Adrenal gland (tissue), 12 donors: ENCODE measurements around the gene MACF1. TPM values are rescaled to one million over a fixed set of nuclear protein-coding genes. Genes with fewer than 3 reads are reported as not detected.

Experiments
- DNase-seq, 7 donors: peaks; one replicate each; pipeline ENCODE4 v3.0.0-alpha.2; 2019 to 2020
- H3K27ac ChIP-seq, 5 donors: fragments of 200-600 bp; sonication (generic) in 4 of 5; 1 replicate in 3 of 5; 2 replicates in 2 of 5; pipeline versions ENCODE4 v1.5.1 to v1.8.0; 2016 to 2020; ENCODE audit warnings: mild to moderate bottlenecking in 1 of 5
- H3K27me3 ChIP-seq: fragments of 200-600 bp; 2 replicates; pipeline ENCODE4 v1.8.0; 2021
- H3K36me3 ChIP-seq, 2 donors: fragments of 200-600 bp; replicated peaks in 1 of 2; 1 replicate in 1 of 2; 2 replicates in 1 of 2; pipeline versions ENCODE4 v1.5.1 to v1.8.0; 2018 to 2022
- H3K4me1 ChIP-seq, 2 donors: fragments of 200-600 bp; replicated peaks in 1 of 2; 1 replicate in 1 of 2; 2 replicates in 1 of 2; pipeline versions ENCODE4 v1.5.1 to v1.8.0; 2018 to 2021
- H3K4me3 ChIP-seq, 4 donors: fragments of 200-600 bp; sonication (generic) in 3 of 4; one replicate each; pipeline ENCODE4 v1.5.1; 2016 to 2018
- H3K9me3 ChIP-seq, 3 donors: fragments of 200-600 bp; sonication (generic) in 1 of 3; replicated peaks in 1 of 3; 1 replicate in 2 of 3; 2 replicates in 1 of 3; pipeline versions ENCODE4 v1.5.1 to v1.8.0; 2016 to 2021
- CTCF ChIP-seq, 6 experiments: fragments of 450-650 bp in 4 of 6; fragments of 200-600 bp in 2 of 6; sonication (generic) in 1 of 6; IDR thresholded peaks; 1 replicate in 5 of 6; 2 replicates in 1 of 6; pipeline versions ENCODE4 v1.5.1 to v1.8.0; 2016 to 2021; ENCODE audit warnings: antibody characterized with exemption in 6 of 6, mild to moderate bottlenecking in 2 of 6, moderate library complexity in 1 of 6
- POLR2A ChIP-seq, 2 donors: fragments of 450-650 bp; IDR thresholded peaks; one replicate each; pipeline ENCODE4 v1.6.1; 2017; ENCODE audit warnings: antibody characterized with exemption in 2 of 2, mild to moderate bottlenecking in 2 of 2, moderate library complexity in 1 of 2
- WGBS, 4 donors: extraction: QIAGEN DNeasy Blood & Tissue Kit in 2 of 4; methylation state at CpG; one replicate each; pipeline versions ENCODE4 v1.1.5 to v1.1.7; 2013 to 2017; 5-methylcytosine and 5-hydroxymethylcytosine counted together
- intact Hi-C, 2 donors: fragments of 100-400 bp; cut with DNase I; formaldehyde crosslinking; loops; one replicate each; pipeline versions ENCODE4 v1.14.1 to v1.15.0; 2022 to 2023
- polyA plus RNA-seq, 3 donors: library from polyadenylated mRNA; stranded (reverse); fragments of 200-250 nt in 2 of 3; fragments of 350-450 nt in 1 of 3; fragmentation: Illumina TruSeq in 1 of 3; extraction: RNeasy Lipid Tissue Mini Kit (QIAGEN cat#74804) in 1 of 3; gene quantifications; one replicate each; pipeline ENCODE4 v1.2.3, GENCODE V29; 2013 to 2014
- total RNA-seq, 9 donors: library from RNA; depleted of rRNA in 4 of 9; stranded (reverse); fragments of >200 nt in 4 of 9; fragments of 120-200 nt in 1 of 9; fragmentation: NEBNext Ultra II Directional in 1 of 9; extraction: Animal tissue kit (Norgen Biotek cat#: 25700) in 1 of 9; gene quantifications; one replicate each; pipeline versions ENCODE4 v1.1.0 to v1.2.4, GENCODE V29; 2013 to 2023
- donor health status: healthy with polysubstance abuse.
- donor health status: Bipolar disorder and iron deficiency.
- donor health status: DM: yes; HTN: yes; CAD: no.
- donor health status: DM: no; HTN: no; CAD: no.
- donor health status: DM: no; HTN: no; CAD: no.
- donor health status: DM: yes; HTN: yes; CAD: no.

The MACF1 gene
- total and polyA plus RNA-seq, 12 donors = 85.1 to 334 (median 219) TPM

GRCh38 chr1:39398278-39399021 lies 194.0 kb downstream of the MACF1 start:
- H3K4me1 ChIP-seq = peaks cover 31 to 60% of the 10 kb centered on the region in 2 donors

GRCh38 chr1:39401106-39401505 lies 196.6 kb downstream of the MACF1 start:
- intact Hi-C loops = no loop called here
- Histone ChIP-seq H3K4me3 (no peak overlapping the region), H3K4me1 (peaks cover 24 to 51% of the 10 kb centered on the region in 2 donors), H3K9me3 (no peaks in the 10 kb centered on the region), H3K27me3 (no peaks in the 10 kb centered on the region), H3K27ac (no peak overlapping the region), H3K36me3 (no peaks in the 10 kb centered on the region)
- TF ChIP-seq CTCF (IDR thresholded peaks at IDR 0.05) (no peak), POLR2A (IDR thresholded peaks at IDR 0.05) (no peak)
- WGBS, 4 donors = 71 to 77% (median 77%) methylated on average over 2 of the region's 2 CpGs
- DNase-seq = no peak

More at GRCh38 chr1:39398278-39399021, 194.0 kb downstream of the MACF1 start:
- WGBS, 4 donors = 13 to 28% (median 25%) methylated on average over 6 of the region's 6 CpGs
- DNase-seq = peak; percentile 55 to 90 (median 84)
- H3K27ac ChIP-seq = peak overlapping the region; percentile 34 to 90 (median 85)
- no peaks in the 10 kb centered on the region for H3K9me3 ChIP-seq
- peak in 3 of 6 experiments; percentile 15 to 33 (median 24) for TF ChIP-seq CTCF (IDR thresholded peaks at IDR 0.05)
- TF ChIP-seq POLR2A (IDR thresholded peaks at IDR 0.05) = peak in 1 of 2 donors; percentile 68
- no peaks in the 10 kb centered on the region for H3K27me3 ChIP-seq
- no peak overlapping the region for H3K4me3 ChIP-seq
- intact Hi-C loops = no loop called here
- H3K36me3 ChIP-seq = no peaks in the 10 kb centered on the region

- DNase-seq = no peak
- Histone ChIP-seq H3K27ac (peak overlapping the region in 2 of 5 donors; percentile 3 to 10), H3K9me3 (no peaks in the 10 kb centered on the region), H3K36me3 (no peaks in the 10 kb centered on the region), H3K27me3 (no peaks in the 10 kb centered on the region), H3K4me1 (peaks cover 8 to 42% of the 10 kb centered on the region in 2 donors), H3K4me3 (no peak overlapping the region)
- 79 to 93% (median 83%) methylated on average over 3 of the region's 3 CpGs for WGBS, 4 donors
- no peak for TF ChIP-seq POLR2A (IDR thresholded peaks at IDR 0.05)
- intact Hi-C loops = no loop called here
Measured at GRCh38 chr1:39404876-39405275, 200.4 kb downstream of the MACF1 start.

GRCh38 chr1:39405358-39405757 lies 200.9 kb downstream of the MACF1 start:
- no peaks in the 10 kb centered on the region for H3K36me3 ChIP-seq
- no peak overlapping the region for H3K4me3 ChIP-seq
- WGBS, 4 donors = 62 to 77% (median 64%) methylated on average over 2 of the region's 2 CpGs
- peak overlapping the region in 1 of 5 donors; percentile 3 for H3K27ac ChIP-seq
- H3K9me3 ChIP-seq = no peaks in the 10 kb centered on the region
- no peaks in the 10 kb centered on the region for H3K27me3 ChIP-seq
- TF ChIP-seq POLR2A (IDR thresholded peaks at IDR 0.05) (no peak), CTCF (IDR thresholded peaks at IDR 0.05) (no peak)
- no peak for DNase-seq
- H3K4me1 ChIP-seq = peaks cover 13 to 47% of the 10 kb centered on the region in 2 donors
- intact Hi-C loops = no loop called here
